OCI-LY7 (cell line): Measurements from ENCODE around the gene KANK2. TPM values are rescaled to one million over a fixed set of nuclear protein-coding genes. Genes with fewer than 3 reads are reported as not detected.

Experiments
- BruUV-seq: library from RNA; stranded (reverse); fragments of 400-500 nt; replicated peaks from 2 replicates; lab custom pipeline; 2021; lab: Mats Ljungman, UMichigan
- CTCF ChIA-PET: fragments of 300-600 bp; sonication (Branson Sonifier 250); formaldehyde crosslinking; loops from one replicate; lab custom pipeline; 2022; ENCODE audit warnings: antibody characterized with exemption; ENCODE audit not compliant: unreplicated experiment; lab: Charles Lee
- POLR2A ChIA-PET: fragments of 300-600 bp; sonication (Branson Sonifier 250); formaldehyde crosslinking; loops from one replicate; lab custom pipeline; 2022; ENCODE audit warnings: antibody characterized with exemption; lab: Charles Lee
- DNase-seq: peaks from one replicate; pipeline ENCODE4 v3.0.0-alpha.2; 2015; ENCODE audit warnings: low spot score
- H2AFZ ChIP-seq: fragments of 200-600 bp; sonication (generic), shearing (Covaris generic); 2 replicates; pipeline ENCODE4 v1.6.1; 2014; ENCODE audit warnings: mild to moderate bottlenecking, antibody characterized with exemption, low read length, moderate library complexity
- H3K27ac ChIP-seq: fragments of 200-600 bp; sonication (generic); 2 replicates; pipeline ENCODE4 v1.5.1; 2014; ENCODE audit warnings: mixed run types, low read depth, mild to moderate bottlenecking, moderate library complexity, low read length, inconsistent platforms; ENCODE audit not compliant: poor library complexity, severe bottlenecking
- H3K36me3 ChIP-seq: fragments of 200-600 bp; sonication (generic); 2 replicates; pipeline ENCODE4 v1.6.1; 2014; ENCODE audit warnings: mild to moderate bottlenecking, antibody characterized with exemption, low read length, moderate library complexity, mixed read lengths; ENCODE audit not compliant: insufficient read depth
- H3K4me1 ChIP-seq: fragments of 200-600 bp; sonication (generic); 2 replicates; pipeline ENCODE4 v1.5.1; 2014; ENCODE audit warnings: mild to moderate bottlenecking, low read length; ENCODE audit not compliant: insufficient read depth, poor library complexity, severe bottlenecking
- H3K4me2 ChIP-seq: fragments of 200-600 bp; sonication (generic); 2 replicates; pipeline ENCODE4 v1.6.1; 2014; ENCODE audit warnings: mild to moderate bottlenecking, low read length
- H3K4me3 ChIP-seq: fragments of 200-600 bp; sonication (generic); 2 replicates; pipeline ENCODE4 v1.5.1; 2014; ENCODE audit warnings: mild to moderate bottlenecking, low read depth, low read length; ENCODE audit not compliant: poor library complexity, severe bottlenecking
- H3K79me2 ChIP-seq: fragments of 200-600 bp; sonication (generic); 2 replicates; pipeline ENCODE4 v1.6.1; 2016; ENCODE audit warnings: low read depth, mild to moderate bottlenecking, low read length, moderate library complexity, mixed read lengths; ENCODE audit not compliant: insufficient read depth
- H3K9me2 ChIP-seq: fragments of 200-600 bp; sonication (generic); 2 replicates; pipeline ENCODE4 v1.6.1; 2016; ENCODE audit warnings: mild to moderate bottlenecking, low read length, mixed read lengths; ENCODE audit not compliant: insufficient read depth
- H3K9me3 ChIP-seq: fragments of 200-600 bp; sonication (generic); 2 replicates; pipeline ENCODE4 v1.6.1; 2014; ENCODE audit warnings: mild to moderate bottlenecking, mixed run types, low read length, mixed read lengths
- H4K20me1 ChIP-seq: fragments of 200-600 bp; sonication (generic); 2 replicates; pipeline ENCODE4 v1.6.1; 2014; ENCODE audit warnings: mild to moderate bottlenecking, antibody characterized with exemption, low read length, moderate library complexity, mixed read lengths; ENCODE audit not compliant: insufficient read depth
- EZH2phosphoT487 ChIP-seq: fragments of 200-600 bp; sonication (generic); IDR thresholded peaks from 2 replicates; pipeline ENCODE4 v1.6.1; 2018; ENCODE audit warnings: low read depth, borderline replicate concordance, mild to moderate bottlenecking, mixed run types, antibody characterized with exemption, low read length, moderate library complexity, mixed read lengths
- intact Hi-C: fragments of 100-400 bp; cut with micrococcal nuclease; formaldehyde crosslinking; loops from one replicate; pipeline ENCODE4 v1.10.0; 2022; ENCODE audit not compliant: unreplicated experiment
- total RNA-seq, 2 experiments: library from RNA; depleted of rRNA in 1 of 2; stranded (reverse); fragments of >200 nt in 1 of 2; shearing (Covaris generic) in 1 of 2; gene quantifications; 2 replicates each; pipeline ENCODE4 v1.2.3, GENCODE V29; 2014 to 2022
- TF ChIP-seq, protein P1 (sequence below): fragments of 200-600 bp; sonication (generic); conservative IDR thresholded peaks from 2 replicates; pipeline ENCODE4 v1.5.1; 2014; ENCODE audit warnings: mild to moderate bottlenecking, antibody characterized with exemption, low read length, moderate library complexity, mixed read lengths

The KANK2 gene
- total RNA-seq, 2 experiments from 2014 or later = 174 to 186 TPM

- H3K4me3 ChIP-seq = no peak overlapping the region
- CTCF ChIA-PET = no interaction called here
- H2AFZ ChIP-seq = no peak overlapping the region
- POLR2A ChIA-PET = no interaction called here
- H3K27ac ChIP-seq = no peak overlapping the region
- no peak overlapping the region for H3K4me2 ChIP-seq
- H3K9me2 ChIP-seq = no peaks in the 10 kb centered on the region
- peaks cover 9% of the 10 kb centered on the region for H3K36me3 ChIP-seq
- BruUV-seq = no TSS peak
- TF ChIP-seq, protein P1, sequence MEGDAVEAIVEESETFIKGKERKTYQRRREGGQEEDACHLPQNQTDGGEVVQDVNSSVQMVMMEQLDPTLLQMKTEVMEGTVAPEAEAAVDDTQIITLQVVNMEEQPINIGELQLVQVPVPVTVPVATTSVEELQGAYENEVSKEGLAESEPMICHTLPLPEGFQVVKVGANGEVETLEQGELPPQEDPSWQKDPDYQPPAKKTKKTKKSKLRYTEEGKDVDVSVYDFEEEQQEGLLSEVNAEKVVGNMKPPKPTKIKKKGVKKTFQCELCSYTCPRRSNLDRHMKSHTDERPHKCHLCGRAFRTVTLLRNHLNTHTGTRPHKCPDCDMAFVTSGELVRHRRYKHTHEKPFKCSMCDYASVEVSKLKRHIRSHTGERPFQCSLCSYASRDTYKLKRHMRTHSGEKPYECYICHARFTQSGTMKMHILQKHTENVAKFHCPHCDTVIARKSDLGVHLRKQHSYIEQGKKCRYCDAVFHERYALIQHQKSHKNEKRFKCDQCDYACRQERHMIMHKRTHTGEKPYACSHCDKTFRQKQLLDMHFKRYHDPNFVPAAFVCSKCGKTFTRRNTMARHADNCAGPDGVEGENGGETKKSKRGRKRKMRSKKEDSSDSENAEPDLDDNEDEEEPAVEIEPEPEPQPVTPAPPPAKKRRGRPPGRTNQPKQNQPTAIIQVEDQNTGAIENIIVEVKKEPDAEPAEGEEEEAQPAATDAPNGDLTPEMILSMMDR = no peak
- no peak for TF ChIP-seq EZH2phosphoT487
- no peaks in the 10 kb centered on the region for H3K79me2 ChIP-seq
- no peaks in the 10 kb centered on the region for H4K20me1 ChIP-seq
- no peaks in the 10 kb centered on the region for H3K9me3 ChIP-seq
- H3K4me1 ChIP-seq = peaks cover 34% of the 10 kb centered on the region
- intact Hi-C loops = no loop called here
- no peak for DNase-seq
Measured at GRCh38 chr19:11138601-11139300, 58.6 kb downstream of the KANK2 start.

DNA sequence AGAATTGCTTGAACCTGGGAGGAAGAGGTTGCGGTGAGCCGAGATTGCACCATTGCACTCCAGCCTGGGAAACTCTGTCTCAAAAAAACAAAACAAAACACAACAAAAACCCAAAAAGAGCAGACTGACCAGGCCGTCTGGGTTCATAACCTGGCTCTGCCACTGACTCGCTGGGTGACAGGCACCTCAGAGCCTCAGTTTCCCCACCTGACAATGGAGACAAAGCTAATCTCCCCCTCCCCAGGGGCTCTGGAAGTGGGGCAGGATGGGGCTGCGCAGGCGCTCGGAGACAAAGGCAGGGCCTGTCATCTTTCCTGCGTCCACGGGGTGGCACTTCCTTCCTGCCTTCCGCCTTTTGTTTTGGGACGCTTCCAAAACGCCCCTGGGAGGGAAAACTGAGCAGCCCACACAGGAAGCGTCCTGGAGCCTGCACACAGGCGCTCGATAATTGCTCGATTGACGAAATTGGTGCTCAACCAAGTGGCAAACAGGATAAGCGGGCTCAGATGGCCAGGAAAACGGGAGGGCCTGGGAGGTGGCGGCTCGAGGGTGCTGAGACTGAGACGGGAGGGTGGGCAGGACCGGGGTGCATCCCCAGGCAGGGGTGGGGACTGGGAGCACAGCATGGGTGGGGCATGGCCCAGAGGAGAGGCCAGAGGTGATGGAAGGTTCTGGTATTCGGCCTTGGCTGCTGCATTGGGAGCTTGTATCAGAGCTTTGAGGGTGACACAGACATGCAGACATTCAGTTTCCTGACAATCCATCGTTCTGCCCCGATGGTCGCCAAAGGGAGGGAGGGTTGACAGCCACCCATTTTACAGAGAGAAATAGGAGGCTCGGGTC lies 59.6 kb downstream of the KANK2 start:
- peak overlapping the region; percentile 43; the same call in 1 of the 2 replicates for H3K4me2 ChIP-seq
- no peaks in the 10 kb centered on the region for H3K79me2 ChIP-seq
- no peak overlapping the region for H3K27ac ChIP-seq
- POLR2A ChIA-PET = no interaction called here
- no peaks in the 10 kb centered on the region for H4K20me1 ChIP-seq
- TF ChIP-seq, protein P1 = peak; percentile 79
- no peak for TF ChIP-seq EZH2phosphoT487
- no peaks in the 10 kb centered on the region for H3K9me2 ChIP-seq
- intact Hi-C loops = loop anchor here (1.0 kb wide), 1 partner anchor 66 kb away; no protein-coding TSS in a partner anchor
- H3K36me3 ChIP-seq = peaks cover 16% of the 10 kb centered on the region
- no TSS peak for BruUV-seq
- H3K4me1 ChIP-seq = peaks cover 25% of the 10 kb centered on the region
- H3K4me3 ChIP-seq = no peak overlapping the region
- CTCF ChIA-PET = no interaction called here
- no peaks in the 10 kb centered on the region for H3K9me3 ChIP-seq
- peak; percentile 57 for DNase-seq
- no peak overlapping the region for H2AFZ ChIP-seq
